HepG2 (cell line): Measurements from ENCODE around the gene EXPH5. TPM values are rescaled to one million over a fixed set of nuclear protein-coding genes. Genes with fewer than 3 reads are reported as not detected.

ENCODE experiments used
- EP300 ChIP-seq, 3 experiments: sonication (generic) in 1 of 3; formaldehyde crosslinking in 1 of 3; IDR thresholded peaks; 2 replicates each; pipeline versions ENCODE4 v1.5.1 to v1.6.1; 2011 to 2020; ENCODE audit warnings: low read depth in 2 of 3, low read length in 2 of 3, borderline replicate concordance in 1 of 3, improper control_type of control experiment in 1 of 3, mild to moderate bottlenecking in 1 of 3, missing genetic modification reagents in 1 of 3, moderate library complexity in 1 of 3
- FLYWCH1 ChIP-seq: sonication (generic); formaldehyde crosslinking; IDR thresholded peaks from 2 replicates; pipeline ENCODE4 v1.8.1; 2023; ENCODE audit warnings: mild to moderate bottlenecking, missing genetic modification reagents
- IKZF1 ChIP-seq: fragments of 450-650 bp; IDR thresholded peaks from 2 replicates; pipeline ENCODE4 v1.7.1; 2016
- IKZF4 ChIP-seq: sonication (generic); formaldehyde crosslinking; IDR thresholded peaks from 2 replicates; pipeline ENCODE4 v1.5.1; 2020; ENCODE audit warnings: borderline replicate concordance, mild to moderate bottlenecking, low read depth, missing genetic modification reagents; ENCODE audit errors: not compliant biosample characterization
- KDM5B ChIP-seq: sonication (generic); formaldehyde crosslinking; IDR thresholded peaks from 2 replicates; pipeline ENCODE4 v1.4.0; 2020; ENCODE audit warnings: missing genetic modification reagents, mild to moderate bottlenecking, borderline replicate concordance
- NR2C2 ChIP-seq: sonication (generic); formaldehyde crosslinking; IDR thresholded peaks from 2 replicates; pipeline ENCODE4 v1.4.0; 2020; ENCODE audit warnings: missing genetic modification reagents, mild to moderate bottlenecking, moderate library complexity, borderline replicate concordance
- RELA ChIP-seq: sonication (generic); formaldehyde crosslinking; IDR thresholded peaks from 2 replicates; pipeline ENCODE4 v1.4.0; 2020; ENCODE audit warnings: missing genetic modification reagents
- TAF15 ChIP-seq: fragments of 200-400 bp; formaldehyde crosslinking; IDR thresholded peaks from one replicate; pipeline ENCODE4 v1.6.1; 2018; ENCODE audit warnings: mild to moderate bottlenecking, low read depth, low read length; ENCODE audit not compliant: poor library complexity, severe bottlenecking
- TCF7 ChIP-seq: sonication (generic); IDR thresholded peaks from 2 replicates; pipeline ENCODE4 v1.6.1; 2016; ENCODE audit warnings: antibody characterized with exemption, low read depth
- THAP11 ChIP-seq: IDR thresholded peaks from 2 replicates; pipeline ENCODE4 v1.6.1; 2016; ENCODE audit warnings: missing biosample characterization, missing genetic modification reagents
- YY1 ChIP-seq: IDR thresholded peaks from 2 replicates; pipeline ENCODE4 v1.6.1; 2011; ENCODE audit warnings: low read length, low read depth, moderate library complexity, mild to moderate bottlenecking; ENCODE audit not compliant: insufficient read depth, insufficient replicate concordance
- ZBTB7A ChIP-seq: sonication (generic); formaldehyde crosslinking; IDR thresholded peaks from 2 replicates; pipeline ENCODE4 v1.8.0; 2022; ENCODE audit warnings: mild to moderate bottlenecking, missing genetic modification reagents
- ZBTB8A ChIP-seq: sonication (generic); formaldehyde crosslinking; IDR thresholded peaks from 2 replicates; pipeline ENCODE4 v1.4.0; 2020; ENCODE audit warnings: mild to moderate bottlenecking, low read depth, missing genetic modification reagents, borderline replicate concordance
- ZNF232 ChIP-seq: sonication (generic); formaldehyde crosslinking; IDR thresholded peaks from 2 replicates; pipeline ENCODE4 v1.4.0; 2020; ENCODE audit warnings: missing genetic modification reagents, borderline replicate concordance
- ZNF766 ChIP-seq: sonication (generic); formaldehyde crosslinking; IDR thresholded peaks from 2 replicates; pipeline ENCODE4 v1.5.0; 2020; ENCODE audit warnings: missing genetic modification reagents, borderline replicate concordance
- polyA plus RNA-seq, 8 experiments: library from polyadenylated mRNA; depleted of rRNA in 3 of 8; stranded (reverse) in 7 of 8; unstranded in 1 of 8; fragments of >200 nt; fragmentation: Illumina TruSeq in 4 of 8; extraction: Trizol in 4 of 8; gene quantifications; 2 replicates each; pipeline versions ENCODE4 v1.2.1 to v1.2.3, GENCODE V29; 2011 to 2016; ENCODE audit warnings: low read depth in 4 of 8, missing spikeins in 1 of 8, mixed read lengths in 1 of 8; ENCODE audit not compliant: insufficient read depth in 1 of 8
- total RNA-seq, 5 experiments: library from RNA; depleted of rRNA; stranded (reverse); fragments of >200 nt; fragmentation: Illumina TruSeq; extraction: Trizol; gene quantifications; 2 replicates each; pipeline ENCODE4 v1.2.3, GENCODE V29; 2016; ENCODE audit warnings: low read depth in 1 of 5
- TF ChIP-seq, protein P1 (sequence below): sonication (generic); formaldehyde crosslinking; IDR thresholded peaks from 2 replicates; pipeline ENCODE4 v1.5.1; 2020; ENCODE audit warnings: missing genetic modification reagents, mild to moderate bottlenecking, borderline replicate concordance
- TF ChIP-seq, protein P2 (sequence below), 2 experiments: sonication (generic) in 1 of 2; formaldehyde crosslinking in 1 of 2; IDR thresholded peaks; 2 replicates each; pipeline versions ENCODE4 v1.4.0 to v1.6.1; 2018 to 2020; ENCODE audit warnings: missing genetic modification reagents in 2 of 2, borderline replicate concordance in 1 of 2, low read depth in 1 of 2, mild to moderate bottlenecking in 1 of 2, missing biosample characterization in 1 of 2
- TF ChIP-seq, protein P3 (sequence below): sonication (generic); formaldehyde crosslinking; IDR thresholded peaks from 2 replicates; pipeline ENCODE4 v1.4.0; 2020; ENCODE audit warnings: missing genetic modification reagents
- TF ChIP-seq, protein P4 (sequence below): sonication (generic); formaldehyde crosslinking; IDR thresholded peaks from 2 replicates; pipeline ENCODE4 v1.8.1; 2022; ENCODE audit warnings: mild to moderate bottlenecking, missing genetic modification reagents

Gene EXPH5
- total and polyA plus RNA-seq, 2 of the 13 experiments (the other 11 are each of a cell fraction or from before 2014, with no cell fraction given) = under 0.01 to 0.02 TPM

DNA sequence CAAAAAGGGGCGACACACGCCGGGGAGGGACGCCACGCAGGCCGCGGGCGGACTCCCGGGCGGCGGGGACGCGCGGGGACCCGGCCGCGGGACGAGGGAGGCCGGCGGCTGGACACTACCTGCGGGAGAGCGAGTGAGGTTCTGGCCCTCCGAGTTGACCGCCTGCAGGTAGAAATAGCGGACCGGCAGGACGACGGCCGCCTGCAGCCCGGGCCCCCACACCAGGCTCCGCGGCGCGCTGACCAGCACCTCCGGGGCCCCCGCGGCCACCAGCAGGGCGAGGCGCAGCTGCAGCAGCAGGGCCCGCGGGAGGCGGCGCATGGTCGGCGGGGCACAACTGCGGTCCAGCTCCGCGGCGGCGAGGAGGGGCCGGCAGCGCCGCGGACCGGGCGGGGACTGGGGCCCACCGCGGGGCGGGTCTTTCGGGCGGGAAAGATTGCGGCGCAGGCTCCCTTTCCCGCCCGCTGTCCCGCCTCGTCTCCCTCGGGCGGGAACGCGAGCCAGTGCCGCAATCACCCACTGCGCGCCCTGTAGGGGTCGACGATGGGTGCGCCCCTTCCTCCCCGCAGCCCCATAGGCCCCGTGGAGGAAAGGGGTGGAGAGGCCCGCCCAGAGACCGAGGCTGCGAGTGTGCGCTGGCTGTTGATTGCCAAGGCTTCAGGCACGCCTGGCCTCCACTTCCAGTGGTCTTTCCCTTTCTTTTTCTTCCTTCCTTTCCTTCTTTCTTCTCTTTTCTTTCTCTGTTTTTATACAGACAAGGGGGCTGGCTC, 95.3 kb downstream of the EXPH5 start, which contains the start of gene POGLUT3 (continued):
- TF ChIP-seq, protein P1, sequence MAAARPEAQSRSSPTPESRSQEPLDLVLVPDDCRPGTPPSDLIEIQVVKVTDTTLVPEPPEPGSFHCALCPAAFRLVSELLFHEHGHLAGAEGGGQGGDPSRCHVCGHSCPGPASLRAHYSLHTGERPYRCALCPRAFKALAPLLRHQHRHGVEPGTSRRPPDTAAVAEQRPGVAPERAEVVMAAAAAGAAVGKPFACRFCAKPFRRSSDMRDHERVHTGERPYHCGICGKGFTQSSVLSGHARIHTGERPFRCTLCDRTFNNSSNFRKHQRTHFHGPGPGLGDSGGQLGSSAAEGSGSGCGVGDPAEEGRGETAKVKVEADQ (CRISPR knock-in tag) = peak; percentile 74
- no peak for TF ChIP-seq TCF7
- peak; percentile 72; the same call in 1 of the 2 replicates for TF ChIP-seq ZBTB7A
- TF ChIP-seq EP300 (IDR thresholded peaks at IDR 0.05; ENCODE audit: low read depth in 2 of 2, low read length in 2 of 2) = no peak
- no peak for TF ChIP-seq EP300 (CRISPR knock-in tag; IDR thresholded peaks at IDR 0.05; ENCODE audit: borderline replicate concordance)
- peak; percentile 43; the same call in 1 of the 2 replicates for TF ChIP-seq KDM5B (CRISPR knock-in tag)
- no peak for TF ChIP-seq THAP11 (CRISPR knock-in tag)
- peak; percentile 88; the same call in 1 of the 2 replicates for TF ChIP-seq ZNF766 (CRISPR knock-in tag)
- no peak for TF ChIP-seq FLYWCH1 (CRISPR knock-in tag)
- TF ChIP-seq, protein P2, sequence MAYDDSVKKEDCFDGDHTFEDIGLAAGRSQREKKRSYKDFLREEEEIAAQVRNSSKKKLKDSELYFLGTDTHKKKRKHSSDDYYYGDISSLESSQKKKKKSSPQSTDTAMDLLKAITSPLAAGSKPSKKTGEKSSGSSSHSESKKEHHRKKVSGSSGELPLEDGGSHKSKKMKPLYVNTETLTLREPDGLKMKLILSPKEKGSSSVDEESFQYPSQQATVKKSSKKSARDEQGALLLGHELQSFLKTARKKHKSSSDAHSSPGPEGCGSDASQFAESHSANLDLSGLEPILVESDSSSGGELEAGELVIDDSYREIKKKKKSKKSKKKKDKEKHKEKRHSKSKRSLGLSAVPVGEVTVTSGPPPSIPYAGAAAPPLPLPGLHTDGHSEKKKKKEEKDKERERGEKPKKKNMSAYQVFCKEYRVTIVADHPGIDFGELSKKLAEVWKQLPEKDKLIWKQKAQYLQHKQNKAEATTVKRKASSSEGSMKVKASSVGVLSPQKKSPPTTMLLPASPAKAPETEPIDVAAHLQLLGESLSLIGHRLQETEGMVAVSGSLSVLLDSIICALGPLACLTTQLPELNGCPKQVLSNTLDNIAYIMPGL (CRISPR knock-in tag; IDR thresholded peaks at IDR 0.05; ENCODE audit: borderline replicate concordance in 1 of 2, low read depth in 1 of 2) = no peak; a peak in 1 of 4 replicates
- TF ChIP-seq ZNF232 (CRISPR knock-in tag) = peak; percentile 51; the same call in 1 of the 2 replicates
- no peak for TF ChIP-seq ZBTB8A (CRISPR knock-in tag)
- TF ChIP-seq, protein P3, sequence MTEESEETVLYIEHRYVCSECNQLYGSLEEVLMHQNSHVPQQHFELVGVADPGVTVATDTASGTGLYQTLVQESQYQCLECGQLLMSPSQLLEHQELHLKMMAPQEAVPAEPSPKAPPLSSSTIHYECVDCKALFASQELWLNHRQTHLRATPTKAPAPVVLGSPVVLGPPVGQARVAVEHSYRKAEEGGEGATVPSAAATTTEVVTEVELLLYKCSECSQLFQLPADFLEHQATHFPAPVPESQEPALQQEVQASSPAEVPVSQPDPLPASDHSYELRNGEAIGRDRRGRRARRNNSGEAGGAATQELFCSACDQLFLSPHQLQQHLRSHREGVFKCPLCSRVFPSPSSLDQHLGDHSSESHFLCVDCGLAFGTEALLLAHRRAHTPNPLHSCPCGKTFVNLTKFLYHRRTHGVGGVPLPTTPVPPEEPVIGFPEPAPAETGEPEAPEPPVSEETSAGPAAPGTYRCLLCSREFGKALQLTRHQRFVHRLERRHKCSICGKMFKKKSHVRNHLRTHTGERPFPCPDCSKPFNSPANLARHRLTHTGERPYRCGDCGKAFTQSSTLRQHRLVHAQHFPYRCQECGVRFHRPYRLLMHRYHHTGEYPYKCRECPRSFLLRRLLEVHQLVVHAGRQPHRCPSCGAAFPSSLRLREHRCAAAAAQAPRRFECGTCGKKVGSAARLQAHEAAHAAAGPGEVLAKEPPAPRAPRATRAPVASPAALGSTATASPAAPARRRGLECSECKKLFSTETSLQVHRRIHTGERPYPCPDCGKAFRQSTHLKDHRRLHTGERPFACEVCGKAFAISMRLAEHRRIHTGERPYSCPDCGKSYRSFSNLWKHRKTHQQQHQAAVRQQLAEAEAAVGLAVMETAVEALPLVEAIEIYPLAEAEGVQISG (CRISPR knock-in tag) = peak; percentile 71
- no peak for TF ChIP-seq YY1
- TF ChIP-seq, protein P4, sequence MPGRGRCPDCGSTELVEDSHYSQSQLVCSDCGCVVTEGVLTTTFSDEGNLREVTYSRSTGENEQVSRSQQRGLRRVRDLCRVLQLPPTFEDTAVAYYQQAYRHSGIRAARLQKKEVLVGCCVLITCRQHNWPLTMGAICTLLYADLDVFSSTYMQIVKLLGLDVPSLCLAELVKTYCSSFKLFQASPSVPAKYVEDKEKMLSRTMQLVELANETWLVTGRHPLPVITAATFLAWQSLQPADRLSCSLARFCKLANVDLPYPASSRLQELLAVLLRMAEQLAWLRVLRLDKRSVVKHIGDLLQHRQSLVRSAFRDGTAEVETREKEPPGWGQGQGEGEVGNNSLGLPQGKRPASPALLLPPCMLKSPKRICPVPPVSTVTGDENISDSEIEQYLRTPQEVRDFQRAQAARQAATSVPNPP (CRISPR knock-in tag) = peak; percentile 53
- TF ChIP-seq NR2C2 = 0 out of 2 replicates have a peak, but pooled peaks have one; percentile 9
- peak; percentile 60 for TF ChIP-seq IKZF4 (CRISPR knock-in tag)
- TF ChIP-seq IKZF1 = no peak
- no peak for TF ChIP-seq RELA (CRISPR knock-in tag)
- TF ChIP-seq TAF15 = no peak
